ENCODE data around the gene BAG1. TPM values are rescaled to one million over a fixed set of nuclear protein-coding genes. Genes with fewer than 3 reads are reported as not detected.

The BAG1 gene
- total and polyA plus RNA-seq, 2 donors (not counting 1 experiment from before 2014, with no cell fraction given): 19.7 to 60.2 TPM

GRCh38 chr9:33287087-33287490 lies 22.6 kb upstream of the BAG1 start:
- 49% methylated on average over 3 of the region's 4 CpGs for WGBS (ENCODE audit: insufficient coverage)
- ChIA-PET POLR2A (interaction anchor here (1.9 kb wide), 1 partner anchor 10 kb away, joined by 27 read pairs; no protein-coding TSS in a partner anchor), CTCF (interaction anchor here (0.6 to 2.7 kb wide), 18 partner anchors 9 to 180 kb away, joined by 3 to 26 read pairs (median 4); no protein-coding TSS in a partner anchor)
- Mint-ChIP-seq H3K9me3 (ENCODE audit: insufficient read depth) (no peaks in the 10 kb centered on the region), H3K27me3 (no peaks in the 10 kb centered on the region), H3K4me3 (no peak overlapping the region), H3K27ac (peak overlapping the region; percentile 73), H3K4me1 (peaks cover 32% of the 10 kb centered on the region)
- ATAC-seq (ENCODE audit: low read depth): peak; percentile 10
- intact Hi-C loops (cut with micrococcal nuclease): loop anchor here (1.0 to 5.0 kb wide), 3 partner anchors 10 to 179 kb away; no protein-coding TSS in a partner anchor
- H3K27me3 ChIP-seq (replicated peaks in 1 of 4; ENCODE audit: control extremely low read depth in 1 of 4, control insufficient read depth in 3 of 4, insufficient read depth in 4 of 4, low read length in 3 of 4): no peaks in the 10 kb centered on the region
- no peak overlapping the region for H2AFZ ChIP-seq (ENCODE audit: insufficient read depth, low read depth, low read length, poor library complexity, severe bottlenecking)
- peak; percentile 88 for TF ChIP-seq CTCF (IDR thresholded peaks at IDR 0.05)
- no peak for TF ChIP-seq EZH2 (IDR thresholded peaks at IDR 0.05; ENCODE audit: borderline replicate concordance, insufficient read depth, low read depth, low read length, poor library complexity, severe bottlenecking)
- no peak overlapping the region for H3K9ac ChIP-seq (ENCODE audit: low read length)
- H3K4me1 ChIP-seq (ENCODE audit: control insufficient read depth in 2 of 2, insufficient read depth in 2 of 2, low read length in 2 of 2): peaks cover 19 to 36% of the 10 kb centered on the region in 2 donors
- peaks cover 16% of the 10 kb centered on the region for H3K79me2 ChIP-seq (ENCODE audit: control insufficient read depth, insufficient read depth, low read length)
- H3K36me3 ChIP-seq (replicated peaks in 1 of 2; ENCODE audit: control extremely low read depth in 1 of 2, control insufficient read depth in 1 of 2, extremely low read depth in 1 of 2, insufficient read depth in 2 of 2, low read length in 1 of 2): peaks cover 13% of the 10 kb centered on the region in 2 experiments
- no peaks in the 10 kb centered on the region for H3K9me3 ChIP-seq (ENCODE audit: control extremely low read depth in 1 of 3, control insufficient read depth in 2 of 3, insufficient read depth in 1 of 3, low read length in 2 of 3)
- no peak overlapping the region for H3K4me2 ChIP-seq (replicated peaks; ENCODE audit: low read depth, low read length, poor library complexity, severe bottlenecking)
- no peaks in the 10 kb centered on the region for H4K20me1 ChIP-seq (ENCODE audit: control insufficient read depth, insufficient read depth, low read length, poor library complexity, severe bottlenecking)
- H3K27ac ChIP-seq (ENCODE audit: low read length in 2 of 2): peak overlapping the region in 1 of 2 donors; percentile 23
- peak; percentile 80 for DNase-seq
- no peak overlapping the region for H3K4me3 ChIP-seq (ENCODE audit: control extremely low read depth in 1 of 5, extremely low read depth in 1 of 5, insufficient read depth in 1 of 5, low read depth in 2 of 5, low read length in 4 of 5)

- H3K36me3 ChIP-seq (replicated peaks in 1 of 2; ENCODE audit: control extremely low read depth in 1 of 2, control insufficient read depth in 1 of 2, extremely low read depth in 1 of 2, insufficient read depth in 2 of 2, low read length in 1 of 2): peaks cover 15 to 24% of the 10 kb centered on the region in 2 experiments
- TF ChIP-seq EZH2 (IDR thresholded peaks at IDR 0.05; ENCODE audit: borderline replicate concordance, insufficient read depth, low read depth, low read length, poor library complexity, severe bottlenecking): no peak
- no peak for TF ChIP-seq CTCF (IDR thresholded peaks at IDR 0.05)
- H3K27me3 ChIP-seq (replicated peaks in 1 of 4; ENCODE audit: control extremely low read depth in 1 of 4, control insufficient read depth in 3 of 4, insufficient read depth in 4 of 4, low read length in 3 of 4): no peaks in the 10 kb centered on the region
- H3K9ac ChIP-seq (ENCODE audit: low read length): no peak overlapping the region
- POLR2A ChIA-PET: no interaction called here
- H3K27ac ChIP-seq (ENCODE audit: low read length in 2 of 2): no peak overlapping the region
- CTCF ChIA-PET: interaction anchor here (1.2 to 2.7 kb wide), 3 partner anchors 12 to 181 kb away, joined by 3 to 10 read pairs (median 5); no protein-coding TSS in a partner anchor
- H3K79me2 ChIP-seq (ENCODE audit: control insufficient read depth, insufficient read depth, low read length): no peaks in the 10 kb centered on the region
- Mint-ChIP-seq H3K27me3 (no peaks in the 10 kb centered on the region), H3K9me3 (ENCODE audit: insufficient read depth) (no peaks in the 10 kb centered on the region), H3K4me1 (peaks cover 18% of the 10 kb centered on the region), H3K27ac (no peak overlapping the region), H3K4me3 (no peak overlapping the region)
- no peak overlapping the region for H3K4me2 ChIP-seq (replicated peaks; ENCODE audit: low read depth, low read length, poor library complexity, severe bottlenecking)
- intact Hi-C loops (cut with micrococcal nuclease): loop anchor here (5.0 kb wide), 1 partner anchor 42 kb away; no protein-coding TSS in a partner anchor
- DNase-seq (no peak), ATAC-seq (ENCODE audit: low read depth) (no peak)
- no peaks in the 10 kb centered on the region for H4K20me1 ChIP-seq (ENCODE audit: control insufficient read depth, insufficient read depth, low read length, poor library complexity, severe bottlenecking)
- no peak overlapping the region for H3K4me3 ChIP-seq (ENCODE audit: control extremely low read depth in 1 of 5, extremely low read depth in 1 of 5, insufficient read depth in 1 of 5, low read depth in 2 of 5, low read length in 4 of 5)
- peaks cover 7 to 20% of the 10 kb centered on the region in 2 donors for H3K4me1 ChIP-seq (ENCODE audit: control insufficient read depth in 2 of 2, insufficient read depth in 2 of 2, low read length in 2 of 2)
- no CpG with 5 or more reads among the region's 5 CpGs for WGBS (ENCODE audit: insufficient coverage)
- no peak overlapping the region for H2AFZ ChIP-seq (ENCODE audit: insufficient read depth, low read depth, low read length, poor library complexity, severe bottlenecking)
- H3K9me3 ChIP-seq (ENCODE audit: control extremely low read depth in 1 of 3, control insufficient read depth in 2 of 3, insufficient read depth in 1 of 3, low read length in 2 of 3): no peaks in the 10 kb centered on the region
Observed at GRCh38 chr9:33285502-33285901, 21.0 kb upstream of the BAG1 start.

All from B cell (primary cell).